DND-41 (cell line): Measurements from ENCODE around the gene ZNF827.

ENCODE experiments used
- CTCF ChIP-seq: IDR thresholded peaks from 2 replicates; pipeline ENCODE4 v1.5.1; 2012; ENCODE audit warnings: borderline replicate concordance, low read length, moderate library complexity, mild to moderate bottlenecking; ENCODE audit not compliant: poor library complexity, severe bottlenecking; ENCODE audit errors: extremely low read depth
- EZH2 ChIP-seq: IDR thresholded peaks from 3 replicates; pipeline ENCODE4 v1.6.1; 2012; ENCODE audit warnings: borderline replicate concordance, low read depth, mild to moderate bottlenecking, moderate library complexity, low read length, inconsistent platforms; ENCODE audit not compliant: severe bottlenecking

- TF ChIP-seq CTCF (no peak), EZH2 (no peak)
Measured at GRCh38 chr4:145902522-145902921, 36.1 kb downstream of the ZNF827 start.
